NOMO-1 (cell line): ENCODE data around the gene CACNA2D1.

Experiments used
- DNase-seq, 2 experiments: peaks; one replicate each; lab custom pipeline; 2025; ENCODE audit not compliant: unreplicated experiment in 2 of 2; lab: John Stamatoyannopoulos, UW

CACNA2D1 gene

DNA sequence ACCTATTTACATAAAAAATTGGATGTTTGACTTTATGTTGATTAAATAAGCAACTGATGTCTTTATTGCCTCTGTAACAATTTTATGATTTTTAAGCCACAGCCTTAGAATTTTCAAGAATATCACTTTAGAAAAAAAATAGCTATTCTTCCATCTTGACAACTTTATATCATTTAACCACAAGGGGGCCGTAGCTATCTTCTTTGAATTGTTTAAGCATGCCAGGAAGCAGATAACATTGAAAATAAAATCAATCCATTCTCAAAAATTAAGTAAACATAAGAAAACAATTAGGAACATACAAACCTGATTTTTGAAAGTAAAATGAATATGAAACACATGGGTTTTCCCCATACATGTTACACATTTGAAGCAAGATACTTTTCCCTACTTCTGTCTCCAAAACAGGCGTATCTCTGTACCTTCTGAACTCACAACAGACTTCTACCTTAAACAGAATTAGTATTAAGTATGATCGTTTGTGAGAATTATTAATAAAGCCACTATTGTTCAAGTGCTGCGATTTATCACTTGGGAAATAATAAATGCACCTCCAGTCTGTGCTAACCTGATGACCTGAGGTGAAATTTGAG lies 209.0 kb downstream of the CACNA2D1 start:
- DNase-seq, result peak; percentile 46 to 75

DNA sequence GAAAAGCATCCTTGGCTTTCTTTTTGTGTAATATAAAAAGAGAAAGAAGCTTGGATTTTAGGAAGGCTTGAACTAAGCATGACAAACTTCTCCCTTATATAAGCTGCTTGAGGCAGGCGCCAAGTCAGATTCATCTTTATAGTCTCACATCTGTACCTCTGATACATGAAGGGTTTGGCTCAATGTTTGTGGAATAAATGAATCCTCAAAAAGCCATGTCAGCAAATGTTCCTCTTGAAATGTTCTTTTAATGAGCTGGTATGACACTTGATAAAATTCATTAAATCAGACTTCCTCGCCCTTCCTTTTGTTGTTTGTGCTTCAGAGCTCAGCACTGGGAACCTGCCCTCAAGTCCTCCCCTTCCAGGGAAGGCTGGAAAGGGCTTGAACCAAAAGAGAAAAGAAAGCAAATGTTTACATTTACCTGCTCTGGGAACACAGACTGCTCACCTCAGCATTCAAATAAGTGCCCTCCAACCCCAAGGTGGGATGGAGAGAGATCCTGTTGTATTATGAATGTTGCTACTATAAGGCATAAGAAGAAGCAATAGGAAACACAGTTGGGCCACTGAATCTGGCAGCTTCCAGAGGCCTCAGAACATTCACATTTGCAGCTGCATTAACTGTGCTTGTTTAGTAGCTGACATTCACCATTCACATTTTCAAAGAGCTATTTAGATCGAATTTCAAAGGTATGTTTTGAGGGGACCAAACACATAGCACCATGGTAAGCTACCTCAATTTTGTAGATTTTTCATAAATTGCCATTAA lies 212.6 kb downstream of the CACNA2D1 start:
- DNase-seq, result no peak

DNA sequence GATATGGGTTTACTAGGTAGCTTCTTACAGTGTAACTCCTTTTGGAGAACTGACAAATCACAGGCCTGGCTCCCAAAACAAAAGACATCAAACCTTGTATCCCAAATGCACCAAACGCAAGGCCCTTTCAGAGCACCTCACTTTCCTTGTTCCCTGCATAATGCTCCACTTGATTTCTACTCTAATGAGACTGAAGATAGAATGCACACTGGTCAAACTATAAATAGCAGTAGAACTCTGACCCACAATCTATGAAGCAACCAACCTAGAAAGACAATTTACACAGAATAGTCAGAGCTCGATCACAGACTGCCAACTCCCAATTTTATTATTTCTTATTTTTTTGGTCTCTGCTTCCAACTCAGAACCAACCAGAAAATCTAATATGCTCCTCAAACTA lies 214.4 kb downstream of the CACNA2D1 start:
- DNase-seq, result no peak

DNA sequence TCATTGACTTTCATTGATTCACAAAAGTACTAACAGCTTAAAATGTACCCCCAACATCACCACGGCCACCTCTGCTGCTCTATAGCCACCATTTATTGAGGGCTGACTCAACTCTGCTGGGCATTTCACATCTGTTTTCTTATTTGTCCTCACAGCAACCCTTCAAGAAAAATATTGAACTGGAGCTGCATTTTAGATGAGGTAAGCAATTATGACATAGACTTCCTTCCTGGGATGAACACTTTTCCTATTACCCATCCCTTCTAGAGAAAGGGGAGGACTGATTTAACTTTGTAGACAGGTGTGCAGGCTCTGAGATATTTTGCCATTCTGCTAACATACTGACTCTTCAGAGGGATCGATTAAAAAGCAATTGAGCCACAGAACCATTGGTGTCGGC lies 217.4 kb downstream of the CACNA2D1 start:
- no peak for DNase-seq

DNA sequence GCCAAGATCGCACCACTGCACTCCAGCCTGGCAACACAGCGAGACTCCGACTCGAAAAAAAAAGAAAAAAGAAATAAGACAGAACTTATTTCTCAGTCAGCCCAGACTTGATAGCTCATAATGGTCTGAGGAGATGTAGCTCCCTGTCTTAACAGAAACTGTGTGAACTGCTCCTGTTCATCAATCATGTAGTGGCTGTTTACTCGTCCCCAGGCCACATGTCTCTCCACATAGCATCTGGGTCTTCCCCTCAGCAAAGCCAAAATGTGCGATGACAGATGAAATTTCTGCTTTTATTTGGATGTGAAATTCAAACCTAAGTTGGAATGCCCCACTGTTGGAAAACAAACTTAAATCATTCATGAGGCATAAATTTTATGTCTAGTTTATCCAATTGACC lies 219.0 kb downstream of the CACNA2D1 start:
- no peak for DNase-seq

DNA sequence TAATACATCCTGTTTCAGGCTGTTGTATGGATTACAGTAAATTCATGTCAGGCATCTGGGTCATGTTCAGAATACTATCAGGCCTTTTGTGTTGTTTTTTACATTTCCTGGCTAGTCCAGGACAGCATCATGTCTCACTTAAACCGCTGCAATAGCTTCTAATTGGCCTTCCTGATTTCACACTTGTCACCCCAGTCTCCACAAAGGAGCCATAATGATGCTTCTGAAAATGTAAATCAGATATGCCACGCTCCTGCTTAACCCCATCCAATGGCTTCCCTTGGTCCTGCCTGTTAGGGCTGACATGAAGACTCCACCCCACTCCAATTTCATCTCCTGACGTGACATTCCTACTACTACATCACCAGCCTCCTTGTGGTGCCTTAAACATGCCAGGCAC lies 220.0 kb downstream of the CACNA2D1 start:
- DNase-seq, result no peak

DNA sequence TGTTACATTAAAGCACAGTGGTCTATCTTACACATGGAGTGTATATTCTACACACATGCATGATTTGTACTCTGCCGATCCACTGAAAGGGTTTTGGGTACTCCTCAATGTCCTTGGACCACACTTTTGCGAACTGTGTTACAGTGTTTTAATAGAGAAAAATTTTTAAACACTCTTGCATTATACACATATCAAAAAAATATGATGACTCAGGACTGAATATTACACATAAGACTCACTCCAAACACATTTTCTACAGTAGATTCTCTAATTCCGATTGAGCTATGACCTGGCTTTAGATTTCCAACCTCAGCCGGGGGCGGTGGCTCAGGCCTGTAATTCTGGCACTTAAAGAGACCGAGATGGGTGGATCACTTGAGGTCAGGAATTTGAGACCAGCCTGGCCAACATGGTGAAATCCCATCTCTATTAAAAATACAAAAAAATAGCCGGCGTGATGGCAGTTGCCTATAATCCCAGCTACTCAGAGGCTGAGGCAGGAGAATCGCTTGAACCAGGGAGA lies 222.4 kb downstream of the CACNA2D1 start:
- DNase-seq, result no peak

DNA sequence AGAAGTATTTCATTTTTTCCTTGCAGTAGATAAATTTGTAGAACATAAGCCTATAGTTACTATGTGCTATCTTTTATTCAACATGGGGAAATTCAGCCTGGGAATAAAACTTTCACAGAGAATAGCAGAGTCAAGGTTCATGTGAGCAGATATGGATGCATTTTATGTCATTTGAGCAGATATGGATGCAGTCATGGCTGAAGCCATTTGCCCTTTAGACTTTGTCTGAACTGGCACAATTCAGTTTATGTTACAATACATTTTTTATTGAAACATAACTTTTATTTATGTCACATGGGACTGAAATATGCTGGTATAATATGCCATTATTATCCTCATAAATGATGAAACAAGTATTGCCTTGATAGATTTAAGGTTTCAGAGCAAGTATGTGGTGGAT lies 231.1 kb downstream of the CACNA2D1 start:
- no peak for DNase-seq

DNA sequence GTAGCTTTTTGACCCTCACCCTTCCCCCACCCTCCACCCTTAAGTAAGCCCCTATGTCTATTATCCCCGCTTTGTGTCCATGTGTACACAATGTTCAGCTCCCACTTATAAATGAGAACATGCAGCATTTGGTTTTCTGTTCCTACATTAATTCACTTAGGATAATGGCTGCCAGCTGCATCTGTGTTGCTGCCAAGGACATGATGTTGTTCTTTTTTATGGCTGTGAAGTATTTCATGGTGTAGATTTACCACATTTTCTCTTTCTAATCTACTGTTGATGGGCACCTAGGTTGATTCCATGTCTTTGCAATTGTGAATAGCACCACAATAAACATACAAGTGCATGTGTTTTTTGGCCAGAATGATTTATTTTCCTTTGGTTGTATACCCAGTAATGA lies 232.2 kb downstream of the CACNA2D1 start:
- DNase-seq, result no peak

DNA sequence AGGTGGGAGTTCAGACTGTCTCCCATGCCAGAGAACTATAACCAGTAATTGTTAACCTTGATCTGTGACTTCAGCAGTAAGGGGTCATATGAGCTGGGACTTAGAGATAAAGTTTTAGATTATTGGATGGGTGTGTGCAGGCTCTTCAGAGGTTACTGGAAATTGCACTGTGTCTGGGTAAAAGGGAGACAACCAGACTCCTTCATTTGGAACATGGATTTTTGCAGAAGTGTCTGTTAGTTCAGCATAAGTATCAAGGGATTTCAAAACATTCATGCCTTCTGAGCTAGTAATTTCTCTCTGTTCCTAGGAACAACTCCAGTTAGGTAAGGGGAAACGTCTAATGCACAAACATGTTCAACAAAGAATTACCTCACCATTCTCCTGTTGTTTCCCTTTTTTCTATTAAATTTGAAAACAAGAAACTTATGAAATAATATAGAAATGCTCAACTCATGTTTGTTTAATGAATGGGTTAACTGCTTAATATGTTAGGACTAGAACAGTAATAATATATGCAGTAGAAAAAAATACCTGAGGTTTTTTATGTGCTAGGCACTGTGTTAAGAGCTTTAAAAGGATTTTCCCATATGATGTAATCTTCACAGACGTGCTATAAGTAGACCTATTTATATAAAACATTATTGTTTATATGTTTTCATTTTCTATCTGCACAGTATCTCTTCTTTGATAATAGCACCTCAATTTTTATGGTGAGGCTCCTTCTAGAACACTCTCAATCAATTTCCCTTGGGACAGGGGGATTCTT lies 233.0 kb downstream of the CACNA2D1 start:
- no peak for DNase-seq

DNA sequence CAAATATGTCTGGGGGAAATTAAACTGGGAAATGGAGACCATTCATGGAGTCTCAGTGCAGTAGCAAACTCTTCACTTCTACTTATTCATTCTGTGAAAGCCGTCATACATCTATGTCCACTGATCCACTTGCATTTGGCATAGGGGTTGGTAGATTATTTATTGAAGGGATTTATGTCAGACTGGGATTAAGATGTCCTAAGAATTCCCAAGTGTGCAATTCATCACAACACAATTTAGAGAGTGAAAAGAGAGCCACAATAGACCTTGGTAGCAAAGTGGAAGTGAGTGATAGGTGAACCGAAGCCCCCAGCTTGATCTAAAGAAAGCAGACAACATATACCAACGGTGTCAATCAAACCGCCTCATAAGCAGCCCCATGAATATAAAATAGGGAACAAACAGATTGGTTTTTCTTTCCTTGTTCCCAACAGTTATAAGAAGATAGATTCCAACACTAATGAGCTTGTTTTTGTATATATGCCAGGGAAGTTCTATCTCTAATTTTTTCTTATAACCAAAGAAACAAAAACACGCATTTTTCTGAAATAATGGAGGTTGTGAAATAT lies 234.3 kb downstream of the CACNA2D1 start:
- no peak for DNase-seq

DNA sequence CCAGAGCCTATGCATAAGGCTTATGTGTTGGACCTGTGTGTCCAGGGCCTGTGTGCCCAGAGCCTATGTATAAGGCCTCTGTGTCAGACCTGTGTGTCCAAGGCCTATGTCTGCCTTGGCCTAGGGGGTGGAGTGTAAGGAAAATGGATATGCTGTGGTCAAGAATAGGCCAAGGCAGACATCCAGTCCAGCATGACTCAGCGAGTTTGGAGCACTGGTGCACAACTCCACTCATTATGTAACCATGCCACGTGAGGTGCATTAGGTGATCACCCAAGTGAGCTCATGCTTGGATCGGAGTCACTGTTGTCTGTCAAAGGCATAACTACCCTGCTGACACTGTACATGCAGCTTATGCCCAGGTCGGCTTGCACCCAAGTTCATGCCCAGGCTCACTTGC lies 238.9 kb downstream of the CACNA2D1 start:
- DNase-seq, result no peak

DNA sequence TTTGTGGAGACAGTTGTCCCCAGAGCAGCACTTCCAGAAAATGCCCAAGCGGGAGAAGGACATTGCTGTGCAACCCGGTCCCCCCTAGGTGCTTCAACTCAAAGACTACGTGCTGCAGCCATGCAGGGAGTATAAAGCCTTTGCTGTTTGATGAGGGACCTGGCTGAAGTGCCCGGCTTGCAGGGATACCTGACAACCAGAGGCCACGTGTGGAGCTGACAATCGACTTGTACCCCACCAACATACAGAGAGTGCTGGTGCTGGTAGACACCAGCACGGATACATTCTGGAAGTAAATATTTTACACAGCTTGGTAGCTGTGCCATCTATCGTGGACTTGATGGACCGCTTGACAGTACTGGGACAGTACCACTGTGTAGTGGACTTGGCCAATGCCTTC lies 240.6 kb downstream of the CACNA2D1 start:
- no peak for DNase-seq

DNA sequence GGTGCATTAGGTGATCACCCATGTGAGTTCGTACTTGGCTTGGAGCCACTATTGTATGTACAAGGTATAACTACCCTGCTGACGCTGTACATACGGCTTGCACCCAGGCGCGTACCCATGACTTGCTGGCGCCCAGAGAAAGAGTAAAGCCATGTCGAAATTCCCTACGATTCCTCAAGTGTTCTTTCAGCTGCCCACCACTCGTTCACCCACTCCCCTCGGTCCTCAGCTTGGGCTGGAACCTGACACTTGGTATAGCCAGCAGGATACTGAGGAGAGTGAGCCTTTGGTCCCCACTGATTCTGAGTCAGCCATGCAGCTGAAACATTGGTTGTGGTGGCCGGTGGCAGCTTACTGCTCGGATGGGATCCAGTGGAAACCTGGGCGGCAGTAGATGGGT lies 241.5 kb downstream of the CACNA2D1 start:
- DNase-seq, result no peak

DNA sequence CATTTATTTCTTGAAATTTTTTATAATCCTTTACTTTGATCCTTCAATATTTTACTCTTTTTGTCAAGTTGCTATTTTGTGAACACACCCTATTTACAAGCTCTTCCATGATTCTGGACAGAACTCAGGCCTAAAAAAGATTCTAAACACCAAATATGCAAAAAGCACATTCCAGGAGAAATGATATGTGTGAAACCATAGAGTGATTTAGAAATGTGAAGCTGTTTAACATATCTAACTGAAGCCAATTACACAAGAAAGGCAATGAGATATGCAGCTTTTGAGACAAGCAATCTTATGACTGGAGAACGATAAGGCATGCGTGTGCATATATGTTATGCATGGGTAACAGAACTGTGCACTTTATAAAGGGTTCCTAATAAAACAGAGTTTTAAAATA lies 243.0 kb downstream of the CACNA2D1 start:
- DNase-seq, result no peak

DNA sequence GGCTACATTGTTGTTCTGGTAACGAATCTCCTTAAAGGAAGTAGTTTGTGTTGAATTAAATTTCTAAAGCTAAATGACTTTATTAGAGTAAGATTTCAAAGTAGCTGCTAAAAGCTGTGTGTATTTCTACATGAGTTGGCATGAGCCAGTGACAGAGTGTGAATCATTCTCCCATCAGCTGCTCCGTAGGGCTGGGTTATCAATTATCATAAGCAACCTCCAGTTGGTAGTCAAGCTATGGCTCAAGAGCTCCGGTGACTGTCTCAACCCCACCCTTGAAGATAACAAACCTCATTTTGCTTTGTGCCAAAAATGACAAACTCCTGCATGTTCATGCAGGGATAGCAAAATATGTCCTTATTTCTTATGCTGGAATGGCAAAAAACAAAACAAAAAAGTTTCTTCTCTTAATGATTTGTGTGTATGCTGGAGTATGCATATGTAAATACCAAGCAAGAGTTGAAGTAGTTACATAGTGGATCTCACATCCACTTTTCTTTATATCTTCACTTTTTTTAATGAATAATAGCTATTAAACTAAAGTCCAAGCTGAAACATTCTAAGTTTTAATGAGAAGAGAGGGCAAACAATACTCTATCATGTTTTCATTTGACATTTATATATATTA lies 249.4 kb downstream of the CACNA2D1 start:
- DNase-seq, result no peak

DNA sequence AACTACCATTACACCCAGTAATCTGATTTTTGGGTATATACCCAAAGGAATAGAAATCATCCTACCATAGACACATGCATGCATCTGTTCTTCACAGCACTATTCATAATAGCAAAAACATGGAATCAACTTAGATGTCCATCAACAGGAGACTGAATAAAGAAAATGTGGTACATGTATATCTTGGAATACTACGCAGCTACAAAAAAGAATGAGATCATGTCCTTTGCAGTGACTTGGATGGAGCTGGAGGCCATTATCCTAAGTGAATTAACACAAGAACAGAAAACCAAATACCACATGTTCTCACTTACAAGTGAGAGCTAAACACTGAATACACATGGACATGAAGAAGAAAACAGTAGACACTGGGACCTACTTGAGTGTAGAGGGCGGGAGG lies 254.9 kb downstream of the CACNA2D1 start:
- no peak for DNase-seq

DNA sequence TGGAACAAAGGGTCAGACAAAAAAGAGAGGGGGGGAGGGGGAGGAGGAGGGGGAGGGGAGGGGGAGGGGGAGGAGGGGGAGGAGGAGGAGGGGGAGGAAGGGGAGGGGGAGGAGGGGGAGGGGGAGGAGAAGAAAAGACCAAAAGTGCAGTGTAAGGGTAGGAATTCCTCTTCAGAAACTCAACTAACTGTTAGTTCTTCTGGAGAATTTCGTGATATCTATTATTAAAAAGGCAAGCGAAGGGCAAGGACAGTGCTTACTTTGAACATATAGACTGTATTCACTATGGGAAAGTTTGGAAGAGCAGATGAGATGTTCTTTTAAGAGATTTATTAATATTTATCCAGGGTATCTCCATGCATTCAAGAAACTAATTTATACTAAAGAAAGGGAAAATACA lies 258.1 kb downstream of the CACNA2D1 start:
- no peak for DNase-seq

DNA sequence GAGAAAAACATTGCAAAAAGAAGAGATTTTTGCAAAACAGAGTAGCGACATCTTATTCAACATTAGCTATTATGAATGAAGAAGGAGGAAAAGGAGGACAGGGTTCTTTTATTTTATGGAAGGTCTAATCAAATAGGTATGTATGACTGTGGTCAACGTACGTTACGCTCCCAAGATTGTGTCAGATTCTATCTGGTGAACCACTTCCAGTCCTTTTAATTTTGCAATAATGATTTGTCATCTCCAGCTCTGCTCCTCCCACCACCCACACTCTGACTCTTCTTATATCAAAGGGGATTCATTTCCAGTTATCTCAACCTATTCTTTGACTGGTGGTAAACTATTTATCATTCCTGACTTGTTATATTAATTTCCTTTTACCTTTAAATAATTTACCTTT lies 259.9 kb downstream of the CACNA2D1 start:
- DNase-seq, result peak; percentile 84

DNA sequence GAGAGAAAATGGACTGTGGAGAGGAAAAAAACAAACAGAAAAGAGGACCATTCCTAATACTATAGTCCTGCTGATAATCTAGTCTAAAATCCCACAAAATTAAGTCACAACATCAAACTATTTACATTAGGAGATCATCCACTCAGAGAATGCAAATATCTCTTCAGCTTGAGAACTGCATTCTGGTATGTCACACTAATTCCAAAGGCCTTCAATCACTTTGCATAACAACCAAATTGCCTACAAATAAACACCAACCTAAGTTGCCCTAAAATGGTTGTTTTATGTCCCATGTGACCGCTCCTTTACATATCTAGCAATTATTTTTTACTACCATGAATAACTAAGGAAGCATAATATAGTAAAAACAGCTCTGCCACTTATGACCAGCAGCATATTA lies 264.3 kb downstream of the CACNA2D1 start:
- DNase-seq, result no peak

DNA sequence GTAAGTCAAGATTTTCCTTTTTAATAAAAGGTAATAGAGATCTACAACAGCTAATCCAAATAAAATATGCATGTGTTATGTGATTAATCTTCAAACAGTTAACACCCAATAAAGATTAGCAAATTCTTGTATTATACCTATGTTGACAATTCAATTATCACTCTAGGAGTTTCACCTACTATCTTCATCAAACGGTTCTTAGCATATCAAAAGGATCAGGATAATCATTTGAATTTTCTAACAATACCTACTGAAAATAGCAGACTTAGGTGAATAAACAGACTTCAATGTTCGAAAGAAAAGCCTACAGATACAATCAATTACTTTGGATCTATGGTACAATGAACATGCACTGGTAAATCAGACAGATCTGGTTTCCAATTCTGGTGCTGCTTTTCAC lies 268.3 kb downstream of the CACNA2D1 start:
- no peak for DNase-seq
